ENCODE measurements around the gene PDSS2.

GRCh38 chr6:107495971-107496370 lies 36.6 kb upstream of the PDSS2 start:
- no peak for TF ChIP-seq POLR2AphosphoS5 (IDR thresholded peaks at IDR 0.05)
- TF ChIP-seq, protein P1, sequence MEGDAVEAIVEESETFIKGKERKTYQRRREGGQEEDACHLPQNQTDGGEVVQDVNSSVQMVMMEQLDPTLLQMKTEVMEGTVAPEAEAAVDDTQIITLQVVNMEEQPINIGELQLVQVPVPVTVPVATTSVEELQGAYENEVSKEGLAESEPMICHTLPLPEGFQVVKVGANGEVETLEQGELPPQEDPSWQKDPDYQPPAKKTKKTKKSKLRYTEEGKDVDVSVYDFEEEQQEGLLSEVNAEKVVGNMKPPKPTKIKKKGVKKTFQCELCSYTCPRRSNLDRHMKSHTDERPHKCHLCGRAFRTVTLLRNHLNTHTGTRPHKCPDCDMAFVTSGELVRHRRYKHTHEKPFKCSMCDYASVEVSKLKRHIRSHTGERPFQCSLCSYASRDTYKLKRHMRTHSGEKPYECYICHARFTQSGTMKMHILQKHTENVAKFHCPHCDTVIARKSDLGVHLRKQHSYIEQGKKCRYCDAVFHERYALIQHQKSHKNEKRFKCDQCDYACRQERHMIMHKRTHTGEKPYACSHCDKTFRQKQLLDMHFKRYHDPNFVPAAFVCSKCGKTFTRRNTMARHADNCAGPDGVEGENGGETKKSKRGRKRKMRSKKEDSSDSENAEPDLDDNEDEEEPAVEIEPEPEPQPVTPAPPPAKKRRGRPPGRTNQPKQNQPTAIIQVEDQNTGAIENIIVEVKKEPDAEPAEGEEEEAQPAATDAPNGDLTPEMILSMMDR (IDR thresholded peaks at IDR 0.05): no peak
- TF ChIP-seq POLR2A (IDR thresholded peaks at IDR 0.05): no peak

Measured in gastroesophageal sphincter (tissue), 3 donors.